Testis (tissue), 3 donors: ENCODE measurements around the gene CHN2. TPM values are rescaled to one million over a fixed set of nuclear protein-coding genes. Genes with fewer than 3 reads are reported as not detected.

Source experiments
- DNase-seq: peaks from one replicate; pipeline ENCODE4 v3.0.0-alpha.2; 2019
- H3K27ac ChIP-seq, 2 donors: fragments of 200-600 bp; sonication (generic); one replicate each; pipeline ENCODE4 v1.5.1; 2019
- H3K27me3 ChIP-seq: fragments of 200-600 bp; sonication (generic); one replicate; pipeline ENCODE4 v1.5.1; 2019
- H3K36me3 ChIP-seq: fragments of 200-600 bp; sonication (generic); one replicate; pipeline ENCODE4 v1.5.1; 2017; ENCODE audit warnings: low read depth; ENCODE audit errors: missing control alignments
- H3K4me1 ChIP-seq: fragments of 200-600 bp; sonication (generic); one replicate; pipeline ENCODE4 v1.5.1; 2019
- H3K4me3 ChIP-seq, 2 donors: fragments of 200-600 bp; sonication (generic); one replicate each; pipeline ENCODE4 v1.5.1; 2017 to 2019
- H3K9me3 ChIP-seq: fragments of 200-600 bp; sonication (generic); one replicate; pipeline ENCODE4 v1.5.1; 2017
- CTCF ChIP-seq, 3 experiments: fragments of 450-650 bp in 2 of 3; fragments of 200-600 bp in 1 of 3; sonication (generic) in 1 of 3; IDR thresholded peaks; one replicate each; pipeline ENCODE4 v1.5.1; 2016 to 2019; ENCODE audit warnings: antibody characterized with exemption in 3 of 3, mild to moderate bottlenecking in 2 of 3, moderate library complexity in 1 of 3
- POLR2A ChIP-seq: fragments of 450-650 bp; IDR thresholded peaks from one replicate; pipeline ENCODE4 v1.6.1; 2017; ENCODE audit warnings: antibody characterized with exemption, mild to moderate bottlenecking, moderate library complexity
- WGBS, 2 donors: methylation state at CpG; one replicate each; pipeline ENCODE4 v1.1.5; 2018; 5-methylcytosine and 5-hydroxymethylcytosine counted together
- intact Hi-C: fragments of 100-400 bp; cut with DNase I; formaldehyde crosslinking; loops from one replicate; pipeline ENCODE4 v1.15.1; 2023; ENCODE audit warnings: low total_unique reads
- polyA plus RNA-seq: library from polyadenylated mRNA; stranded (reverse); fragments of 350-450 nt; fragmentation: Illumina TruSeq; extraction: RNeasy Lipid Tissue Mini Kit (QIAGEN cat#74804); gene quantifications from one replicate; pipeline ENCODE4 v1.2.3, GENCODE V29; 2014; ENCODE audit warnings: low read depth, low replicate concordance; ENCODE audit not compliant: insufficient read depth
- total RNA-seq, 2 donors: library from RNA; depleted of rRNA; stranded (reverse); fragments of >200 nt; gene quantifications; one replicate each; pipeline ENCODE4 v1.2.3, GENCODE V29; 2016

CHN2 gene
- total and polyA plus RNA-seq, 3 donors from 2014 or later = 8.6 to 27.4 (median 15.1) TPM

- H3K4me3 ChIP-seq = no peak overlapping the region
- H3K4me1 ChIP-seq = peaks cover 34% of the 10 kb centered on the region
- no peak for TF ChIP-seq POLR2A
- no peak for DNase-seq
- 83 to 93% methylated on average over 9 to 13 of the region's 13 CpGs for WGBS, 2 donors
- H3K36me3 ChIP-seq = no peaks in the 10 kb centered on the region
- intact Hi-C loops = no loop called here
- H3K9me3 ChIP-seq = no peaks in the 10 kb centered on the region
- H3K27me3 ChIP-seq = no peaks in the 10 kb centered on the region
- H3K27ac ChIP-seq = no peak overlapping the region
Observed at GRCh38 chr7:29486191-29486700, 291.7 kb downstream of the CHN2 start.

GRCh38 chr7:29487424-29487823 lies 292.8 kb downstream of the CHN2 start:
- 31 to 42% methylated on average over 2 of the region's 2 CpGs for WGBS, 2 donors
- no peak for DNase-seq
- intact Hi-C loops = no loop called here
- Histone ChIP-seq H3K27ac (peak overlapping the region; percentile 9 to 69), H3K27me3 (no peaks in the 10 kb centered on the region), H3K4me3 (no peak overlapping the region), H3K36me3 (no peaks in the 10 kb centered on the region), H3K9me3 (no peaks in the 10 kb centered on the region), H3K4me1 (peaks cover 34% of the 10 kb centered on the region)
- TF ChIP-seq CTCF (IDR thresholded peaks at IDR 0.05) (no peak), POLR2A (no peak)

- DNase-seq = no peak
- no peaks in the 10 kb centered on the region for H3K36me3 ChIP-seq
- WGBS, 2 donors = 44 to 46% methylated on average over 8 of the region's 8 CpGs
- intact Hi-C loops = no loop called here
- H3K4me3 ChIP-seq = no peak overlapping the region
- peak overlapping the region; percentile 61 to 69 for H3K27ac ChIP-seq
- H3K9me3 ChIP-seq = no peaks in the 10 kb centered on the region
- TF ChIP-seq POLR2A (no peak), CTCF (IDR thresholded peaks at IDR 0.05) (no peak)
- H3K4me1 ChIP-seq = peaks cover 34% of the 10 kb centered on the region
- no peaks in the 10 kb centered on the region for H3K27me3 ChIP-seq
Observed at GRCh38 chr7:29488203-29488970, 293.8 kb downstream of the CHN2 start.

- WGBS, 2 donors = 26 to 29% methylated on average over 2 of the region's 2 CpGs
- DNase-seq = no peak
- H3K4me1 ChIP-seq = peaks cover 32% of the 10 kb centered on the region
- no peaks in the 10 kb centered on the region for H3K36me3 ChIP-seq
- no peaks in the 10 kb centered on the region for H3K9me3 ChIP-seq
- TF ChIP-seq POLR2A = no peak
- no peak for TF ChIP-seq CTCF (IDR thresholded peaks at IDR 0.05)
- H3K27ac ChIP-seq = peak overlapping the region; percentile 61 to 69
- intact Hi-C loops = no loop called here
- H3K27me3 ChIP-seq = no peaks in the 10 kb centered on the region
- no peak overlapping the region for H3K4me3 ChIP-seq
Observed at GRCh38 chr7:29488977-29489376, 294.4 kb downstream of the CHN2 start.

- no peak for DNase-seq
- no peaks in the 10 kb centered on the region for H3K9me3 ChIP-seq
- no peak for TF ChIP-seq POLR2A
- no peak for TF ChIP-seq CTCF (IDR thresholded peaks at IDR 0.05)
- no peaks in the 10 kb centered on the region for H3K27me3 ChIP-seq
- H3K27ac ChIP-seq = peak overlapping the region in 1 of 2 donors; percentile 69
- H3K4me1 ChIP-seq = peaks cover 34% of the 10 kb centered on the region
- WGBS, 2 donors = 77 to 81% methylated on average over 4 of the region's 4 CpGs
- no peak overlapping the region for H3K4me3 ChIP-seq
- no peaks in the 10 kb centered on the region for H3K36me3 ChIP-seq
- intact Hi-C loops = no loop called here
Observed at GRCh38 chr7:29490094-29490607, 295.6 kb downstream of the CHN2 start.
